ENCODE results near the gene TSC22D1. TPM values are rescaled to one million over a fixed set of nuclear protein-coding genes. Genes with fewer than 3 reads are reported as not detected.

Gene TSC22D1
- total RNA-seq, 1 donor from 2014 or later, result 18.6 TPM

DNA sequence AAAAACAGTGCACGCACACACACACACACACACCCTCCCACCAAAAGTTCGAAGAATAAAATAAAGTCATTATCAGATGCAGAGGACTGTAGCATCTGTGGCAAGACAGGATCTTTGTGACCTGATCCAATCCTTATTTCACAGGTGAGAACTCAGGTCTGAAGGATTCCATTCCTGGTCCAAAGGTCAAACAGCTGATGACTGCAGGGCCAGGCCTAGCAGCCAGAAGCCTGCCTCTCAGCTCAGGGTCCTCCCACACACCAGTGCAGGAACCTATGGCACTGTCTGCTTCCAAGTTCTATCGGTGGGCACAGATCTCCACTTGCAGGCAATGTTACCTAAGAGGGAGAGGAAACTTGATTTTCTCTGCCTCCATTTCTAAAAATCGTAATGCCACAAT is 145.0 kb downstream of the TSC22D1 start:
- intact Hi-C loops (cut with micrococcal nuclease), result loop anchor here (10.0 kb wide), 1 partner anchor 1456 kb away; no protein-coding TSS in a partner anchor
- DNase-seq, result no peak
- ChIA-PET POLR2A (no interaction called here), CTCF (no interaction called here)
- H3K4me3 Mint-ChIP-seq, result no peak overlapping the region
- H3K27me3 Mint-ChIP-seq, result peaks cover 2% of the 10 kb centered on the region
- H3K27ac Mint-ChIP-seq, result no peak overlapping the region
- H3K36me3 Mint-ChIP-seq (ENCODE audit: low read depth), result no peaks in the 10 kb centered on the region
- no peaks in the 10 kb centered on the region for H3K9me3 Mint-ChIP-seq
- ATAC-seq (ENCODE audit: low read depth), result no peak
- TF ChIP-seq, protein P1, sequence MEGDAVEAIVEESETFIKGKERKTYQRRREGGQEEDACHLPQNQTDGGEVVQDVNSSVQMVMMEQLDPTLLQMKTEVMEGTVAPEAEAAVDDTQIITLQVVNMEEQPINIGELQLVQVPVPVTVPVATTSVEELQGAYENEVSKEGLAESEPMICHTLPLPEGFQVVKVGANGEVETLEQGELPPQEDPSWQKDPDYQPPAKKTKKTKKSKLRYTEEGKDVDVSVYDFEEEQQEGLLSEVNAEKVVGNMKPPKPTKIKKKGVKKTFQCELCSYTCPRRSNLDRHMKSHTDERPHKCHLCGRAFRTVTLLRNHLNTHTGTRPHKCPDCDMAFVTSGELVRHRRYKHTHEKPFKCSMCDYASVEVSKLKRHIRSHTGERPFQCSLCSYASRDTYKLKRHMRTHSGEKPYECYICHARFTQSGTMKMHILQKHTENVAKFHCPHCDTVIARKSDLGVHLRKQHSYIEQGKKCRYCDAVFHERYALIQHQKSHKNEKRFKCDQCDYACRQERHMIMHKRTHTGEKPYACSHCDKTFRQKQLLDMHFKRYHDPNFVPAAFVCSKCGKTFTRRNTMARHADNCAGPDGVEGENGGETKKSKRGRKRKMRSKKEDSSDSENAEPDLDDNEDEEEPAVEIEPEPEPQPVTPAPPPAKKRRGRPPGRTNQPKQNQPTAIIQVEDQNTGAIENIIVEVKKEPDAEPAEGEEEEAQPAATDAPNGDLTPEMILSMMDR (IDR thresholded peaks at IDR 0.05), result no peak
- H3K4me1 Mint-ChIP-seq, result peaks cover 14% of the 10 kb centered on the region

- intact Hi-C loops (cut with micrococcal nuclease), result no loop called here
- Mint-ChIP-seq H3K36me3 (ENCODE audit: low read depth) (no peaks in the 10 kb centered on the region), H3K9me3 (no peaks in the 10 kb centered on the region), H3K4me3 (no peak overlapping the region), H3K27me3 (peaks cover 8% of the 10 kb centered on the region), H3K27ac (no peak overlapping the region), H3K4me1 (peaks cover 4% of the 10 kb centered on the region)
- TF ChIP-seq, protein P1 (IDR thresholded peaks at IDR 0.05), result no peak
- ATAC-seq (ENCODE audit: low read depth) (no peak), DNase-seq (no peak)
- POLR2A ChIA-PET, result no interaction called here
- CTCF ChIA-PET, result interaction anchor here (1.9 kb wide), 1 partner anchor 9 kb away, joined by 6 read pairs; no protein-coding TSS in a partner anchor
These were observed 146.8 kb downstream of the TSC22D1 start for GRCh38 chr13:44429311-44429710.

DNA sequence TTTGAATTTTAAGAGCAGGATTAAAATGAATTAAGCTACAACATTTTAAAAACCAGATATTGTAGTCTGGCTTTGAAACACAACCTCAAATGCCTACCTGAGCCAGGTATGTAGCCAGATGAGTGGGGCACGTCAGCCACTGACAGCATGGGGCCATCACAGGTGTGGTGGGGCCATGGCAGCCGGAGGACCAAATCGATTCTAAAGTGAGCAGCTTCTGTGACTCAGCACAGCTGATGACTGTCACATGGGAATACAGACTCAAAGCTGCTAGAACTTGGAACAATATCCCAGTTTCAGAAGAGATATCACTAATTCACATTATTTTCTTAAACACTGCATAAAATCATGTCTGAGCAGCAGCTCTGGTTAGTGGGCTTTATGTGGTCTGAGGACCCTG is 149.7 kb downstream of the TSC22D1 start:
- CTCF ChIA-PET, result interaction anchor here (0.9 kb wide), 1 partner anchor 375 kb away, joined by 3 read pairs; no protein-coding TSS in a partner anchor
- TF ChIP-seq, protein P1 (IDR thresholded peaks at IDR 0.05), result no peak
- H3K4me1 Mint-ChIP-seq, result peaks cover 4% of the 10 kb centered on the region
- peaks cover 23% of the 10 kb centered on the region for H3K27me3 Mint-ChIP-seq
- intact Hi-C loops (cut with micrococcal nuclease), result no loop called here
- no peaks in the 10 kb centered on the region for H3K9me3 Mint-ChIP-seq
- POLR2A ChIA-PET, result interaction anchor here (1.1 kb wide), 1 partner anchor 9 kb away, joined by 3 read pairs; no protein-coding TSS in a partner anchor
- H3K36me3 Mint-ChIP-seq (ENCODE audit: low read depth), result no peaks in the 10 kb centered on the region
- H3K4me3 Mint-ChIP-seq, result no peak overlapping the region
- DNase-seq, result no peak
- H3K27ac Mint-ChIP-seq, result no peak overlapping the region
- no peak for ATAC-seq (ENCODE audit: low read depth)

- Mint-ChIP-seq H3K36me3 (ENCODE audit: low read depth) (no peaks in the 10 kb centered on the region), H3K27ac (no peak overlapping the region), H3K9me3 (no peaks in the 10 kb centered on the region), H3K4me1 (peaks cover 4% of the 10 kb centered on the region), H3K27me3 (peaks cover 23% of the 10 kb centered on the region), H3K4me3 (no peak overlapping the region)
- ChIA-PET CTCF (no interaction called here), POLR2A (interaction anchor here (1.1 kb wide), 1 partner anchor 9 kb away, joined by 3 read pairs; no protein-coding TSS in a partner anchor)
- intact Hi-C loops (cut with micrococcal nuclease), result no loop called here
- TF ChIP-seq, protein P1 (IDR thresholded peaks at IDR 0.05), result no peak
- ATAC-seq (ENCODE audit: low read depth), result no peak
- DNase-seq, result no peak
These were observed 150.4 kb downstream of the TSC22D1 start for GRCh38 chr13:44425815-44426078.

- no peak for ATAC-seq (ENCODE audit: low read depth)
- Mint-ChIP-seq H3K27me3 (peaks cover 23% of the 10 kb centered on the region), H3K4me3 (no peak overlapping the region), H3K36me3 (ENCODE audit: low read depth) (no peaks in the 10 kb centered on the region), H3K27ac (no peak overlapping the region), H3K4me1 (peaks cover 4% of the 10 kb centered on the region), H3K9me3 (no peaks in the 10 kb centered on the region)
- POLR2A ChIA-PET, result interaction anchor here (1.1 kb wide), 1 partner anchor 10 kb away, joined by 3 read pairs; no protein-coding TSS in a partner anchor
- TF ChIP-seq, protein P1 (IDR thresholded peaks at IDR 0.05), result no peak
- CTCF ChIA-PET, result no interaction called here
- intact Hi-C loops (cut with micrococcal nuclease), result no loop called here
- no peak for DNase-seq
These were observed 150.9 kb downstream of the TSC22D1 start for GRCh38 chr13:44425041-44425814.

Data from activated B cell treated with CpG ODN at 0.5 μM for 24 hours (primary cell).